ENCODE data around the gene PLB1. TPM values are rescaled to one million over a fixed set of nuclear protein-coding genes. Genes with fewer than 3 reads are reported as not detected.

PLB1 gene
- polyA plus RNA-seq, 1 donor, result 2.0 TPM

DNA sequence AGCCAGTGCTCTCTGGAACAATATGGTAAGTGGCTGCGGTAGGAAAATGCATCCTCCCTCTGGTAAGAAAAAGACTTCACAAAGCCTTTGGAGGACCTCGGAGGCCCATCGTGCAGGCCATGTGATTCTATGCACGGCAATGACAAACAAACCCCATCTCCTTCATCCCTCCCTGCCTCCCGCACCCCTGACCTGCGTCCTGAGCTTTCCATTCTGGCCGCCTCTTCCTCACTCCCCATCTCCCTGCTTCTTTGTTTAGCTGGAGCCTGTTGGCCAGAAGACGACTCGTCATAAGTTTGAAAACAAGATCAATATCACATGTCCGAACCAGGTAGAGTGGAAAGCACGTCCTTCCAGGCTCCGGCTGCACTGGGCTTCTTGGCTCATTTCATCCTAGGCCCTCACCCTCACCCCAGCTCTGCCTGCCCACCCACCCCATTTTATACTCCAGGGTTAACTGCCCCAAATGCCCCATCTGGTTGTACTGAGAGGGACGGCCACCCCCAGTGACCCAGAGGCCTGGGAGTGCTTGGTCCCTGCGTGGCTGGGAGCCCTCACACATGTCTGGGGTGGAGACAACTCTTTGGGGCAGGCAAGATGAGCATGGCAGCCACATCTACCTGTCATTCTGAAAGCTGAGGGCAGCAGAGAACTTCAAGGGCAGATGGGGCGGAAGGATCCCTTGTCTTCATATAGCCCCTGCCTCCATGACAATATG is 94.0 kb downstream of the PLB1 start:
- DNase-seq (ENCODE audit: low read depth), result no peak

DNA sequence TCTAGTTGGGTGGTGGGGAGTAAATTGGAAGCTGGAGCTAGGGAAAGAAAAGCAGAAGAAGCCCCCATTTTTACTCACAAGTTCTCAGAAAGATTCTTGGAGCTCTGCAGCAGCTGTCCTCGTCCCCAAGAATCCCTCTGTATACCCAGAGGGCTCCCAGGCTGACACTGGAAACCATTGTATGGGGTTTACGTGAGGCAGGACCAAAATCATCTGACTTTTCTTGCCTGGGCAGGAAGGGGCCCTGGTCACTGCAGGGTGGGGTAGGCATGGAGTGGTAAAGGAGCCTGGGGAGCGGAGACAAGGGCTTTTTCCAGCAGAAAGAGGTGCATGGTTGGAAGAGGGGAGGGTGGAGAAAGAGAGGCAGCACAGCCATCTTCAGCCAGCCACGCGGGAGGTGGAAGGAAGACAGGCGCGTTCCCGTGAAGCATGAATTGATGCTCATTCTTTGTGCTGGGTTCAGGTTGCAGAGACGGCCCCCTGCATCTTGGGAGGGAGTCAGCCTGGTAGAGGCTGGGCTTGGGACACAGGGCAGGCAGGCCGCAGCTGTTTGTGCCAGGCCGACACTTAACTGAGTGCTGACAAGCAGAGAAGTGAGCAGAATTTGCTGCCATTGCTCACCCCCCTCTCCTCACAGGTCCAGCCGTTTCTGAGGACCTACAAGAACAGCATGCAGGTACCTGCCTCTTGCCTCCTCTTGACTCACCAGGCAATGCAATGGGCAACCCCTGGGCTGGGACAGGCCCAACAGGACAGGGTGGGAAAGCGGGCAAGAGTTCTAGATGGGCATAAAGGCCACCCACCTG is 94.8 kb downstream of the PLB1 start:
- no peak for DNase-seq (ENCODE audit: low read depth)

GRCh38 chr2:28591711-28592335 is 96.0 kb downstream of the PLB1 start:
- no peak for DNase-seq (ENCODE audit: low read depth)

GRCh38 chr2:28592481-28592880 is 96.6 kb downstream of the PLB1 start:
- no peak for DNase-seq (ENCODE audit: low read depth)

- no peak for DNase-seq (ENCODE audit: low read depth)
These were observed 97.4 kb downstream of the PLB1 start for GRCh38 chr2:28593160-28593755.

DNA sequence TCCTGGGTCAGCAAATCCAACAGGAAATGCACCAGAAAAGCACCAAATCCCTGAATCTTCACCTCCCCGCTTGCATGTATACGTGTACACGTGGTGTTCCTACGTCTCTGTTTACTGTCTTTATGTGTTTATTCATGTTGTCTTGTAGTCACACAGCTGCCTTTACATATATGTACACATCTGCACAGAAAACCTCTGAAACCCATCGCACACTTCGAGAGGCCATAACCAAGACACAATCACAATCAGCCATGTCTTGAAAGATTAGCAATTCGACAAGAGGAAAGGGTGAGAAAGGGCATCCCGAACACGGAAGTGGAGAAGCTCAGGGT is 98.1 kb downstream of the PLB1 start:
- DNase-seq (ENCODE audit: low read depth), result no peak

DNA sequence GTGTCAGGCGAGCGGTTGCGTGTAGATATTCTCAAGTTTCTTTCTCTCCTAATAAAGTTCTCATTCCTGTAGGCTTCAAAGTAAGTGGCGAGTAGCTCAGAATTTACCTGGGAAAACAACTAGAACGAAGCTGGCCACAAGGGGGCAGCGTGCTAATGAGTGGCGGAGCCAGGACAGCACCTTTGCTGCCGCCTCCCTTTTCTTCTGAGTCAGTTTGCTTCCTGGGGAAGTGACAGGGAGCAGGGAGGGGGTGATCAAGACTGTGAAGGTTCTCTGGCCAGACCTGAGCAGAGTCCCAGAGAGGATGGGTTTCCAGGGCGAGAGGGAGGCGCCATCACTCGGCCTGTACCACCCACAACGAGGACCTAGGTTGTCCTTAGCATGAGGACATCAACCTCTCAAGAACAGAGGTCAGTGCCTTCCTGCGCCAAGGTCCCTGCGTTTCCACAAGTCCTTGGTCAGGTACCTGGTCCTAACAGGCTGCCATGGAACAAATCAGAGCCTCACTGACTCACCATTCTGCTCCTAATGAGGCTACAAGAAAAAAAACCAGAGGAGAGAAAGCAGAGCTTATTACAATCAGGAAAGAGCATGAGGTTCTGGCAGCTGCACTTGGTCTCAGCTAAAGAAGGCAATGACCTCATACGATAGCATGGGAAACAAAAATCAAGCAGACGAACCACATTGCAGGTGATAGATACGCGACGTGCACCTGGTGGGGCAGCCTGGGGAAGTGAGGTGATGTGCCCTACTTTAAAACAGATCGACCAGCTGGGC is 98.7 kb downstream of the PLB1 start:
- DNase-seq (ENCODE audit: low read depth), result peak; percentile 49

DNA sequence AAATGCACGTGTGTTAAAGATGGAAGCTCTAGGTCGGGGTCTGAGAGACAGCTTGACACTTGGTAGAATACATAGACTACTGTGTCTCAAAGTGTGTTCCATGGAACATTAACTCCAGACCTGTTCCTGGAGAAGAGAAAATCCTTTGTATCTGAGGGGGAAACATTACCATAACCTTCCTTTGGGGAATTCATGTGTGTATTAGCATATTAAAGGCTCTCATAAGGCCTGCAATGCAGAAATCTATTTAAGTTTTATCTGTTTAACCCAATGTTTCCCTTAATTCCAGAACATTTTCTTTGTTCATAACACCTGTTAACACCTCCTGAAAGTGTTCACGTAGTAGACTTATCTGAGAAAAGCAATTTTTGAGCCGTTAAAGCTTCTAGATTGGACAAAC is 99.5 kb downstream of the PLB1 start:
- DNase-seq (ENCODE audit: low read depth), result no peak

- DNase-seq (ENCODE audit: low read depth), result no peak
These were observed 102.6 kb downstream of the PLB1 start for GRCh38 chr2:28598484-28598883.

DNA sequence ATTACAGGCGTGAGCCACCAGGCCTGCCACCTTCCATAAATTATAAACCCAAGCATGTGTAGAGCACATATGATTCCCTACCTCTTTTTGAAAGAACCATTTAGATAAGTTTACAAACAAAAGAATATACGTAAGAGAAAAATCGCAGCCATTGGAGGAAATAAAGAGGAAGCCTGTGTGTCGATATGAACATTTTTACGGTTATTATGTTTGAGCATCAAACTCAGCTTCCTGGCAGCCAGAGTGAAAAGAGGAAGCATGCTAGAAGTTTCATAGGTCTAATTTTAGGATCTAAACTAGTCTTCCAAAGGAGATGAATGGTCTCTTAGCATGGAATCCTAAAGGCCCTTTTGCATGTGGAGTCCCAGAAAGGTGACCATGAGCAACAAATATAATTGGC is 104.3 kb downstream of the PLB1 start:
- no peak for DNase-seq (ENCODE audit: low read depth)

DNA sequence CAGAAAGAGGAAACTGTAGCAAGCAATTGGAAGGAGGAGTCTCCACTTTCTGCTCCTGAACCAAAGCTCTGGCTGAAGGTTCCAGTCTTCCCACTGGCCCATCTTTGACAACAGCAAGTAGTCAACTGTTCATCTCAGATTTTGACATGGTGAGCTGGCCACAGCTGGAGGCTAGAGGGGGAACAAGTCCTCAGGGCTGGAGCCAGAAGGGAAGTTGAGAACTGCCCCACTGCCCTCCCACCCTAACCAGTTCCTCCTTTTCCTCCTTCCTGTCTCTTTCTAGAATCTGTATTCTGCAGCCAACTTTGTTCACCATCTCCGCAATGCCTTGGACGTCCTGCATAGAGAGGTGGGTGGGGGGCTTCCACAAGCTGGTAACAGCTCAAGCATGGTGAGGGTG is 105.8 kb downstream of the PLB1 start:
- DNase-seq (ENCODE audit: low read depth), result no peak

GRCh38 chr2:28602136-28602660 is 106.3 kb downstream of the PLB1 start:
- no peak for DNase-seq (ENCODE audit: low read depth)

- DNase-seq (ENCODE audit: low read depth), result no peak
These were observed 107.1 kb downstream of the PLB1 start for GRCh38 chr2:28602751-28603639.

DNA sequence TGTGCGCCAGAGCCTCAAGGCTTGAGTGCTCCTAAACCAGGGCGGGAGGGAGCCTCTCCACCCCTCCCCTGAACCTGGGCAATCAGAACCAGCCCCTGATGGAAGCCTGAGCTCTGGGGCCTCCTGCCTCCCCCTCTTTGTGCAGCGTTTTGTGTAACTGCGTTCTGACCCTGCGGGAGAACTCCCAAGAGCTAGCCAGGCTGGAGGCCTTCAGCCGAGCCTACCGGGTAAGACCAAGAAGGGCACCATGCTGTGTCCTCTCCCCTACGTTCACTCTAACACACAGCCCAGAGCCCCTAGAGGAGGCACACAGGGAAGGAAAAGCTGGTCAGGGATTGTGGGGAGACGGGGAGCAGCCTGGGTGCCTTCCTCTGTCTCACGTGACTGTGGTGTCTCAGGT is 108.0 kb downstream of the PLB1 start:
- DNase-seq (ENCODE audit: low read depth), result no peak

DNA sequence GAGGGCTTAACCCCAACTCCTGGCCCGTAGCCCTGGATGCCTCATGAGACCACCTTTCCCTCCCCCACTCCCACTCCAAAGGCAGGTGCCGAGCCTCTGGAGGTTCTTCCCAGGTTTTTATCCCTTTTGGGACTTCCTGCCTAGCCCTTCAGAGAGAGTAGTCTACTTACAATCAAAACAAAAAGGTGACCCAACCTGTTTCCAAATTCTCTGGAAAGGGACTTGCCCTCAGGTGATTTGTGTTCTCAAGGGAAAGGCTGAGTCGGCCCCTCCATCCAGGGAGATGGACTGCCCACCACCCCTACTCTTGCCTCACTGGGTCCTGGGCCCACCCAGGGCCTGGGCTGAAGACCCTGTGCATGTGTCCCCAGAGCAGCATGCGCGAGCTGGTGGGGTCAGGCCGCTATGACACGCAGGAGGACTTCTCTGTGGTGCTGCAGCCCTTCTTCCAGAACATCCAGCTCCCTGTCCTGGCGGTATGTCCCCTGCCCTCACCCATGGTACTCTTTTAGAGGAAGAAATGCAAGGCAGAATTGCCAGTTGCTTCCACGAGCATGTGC is 108.5 kb downstream of the PLB1 start:
- no peak for DNase-seq (ENCODE audit: low read depth)

DNA sequence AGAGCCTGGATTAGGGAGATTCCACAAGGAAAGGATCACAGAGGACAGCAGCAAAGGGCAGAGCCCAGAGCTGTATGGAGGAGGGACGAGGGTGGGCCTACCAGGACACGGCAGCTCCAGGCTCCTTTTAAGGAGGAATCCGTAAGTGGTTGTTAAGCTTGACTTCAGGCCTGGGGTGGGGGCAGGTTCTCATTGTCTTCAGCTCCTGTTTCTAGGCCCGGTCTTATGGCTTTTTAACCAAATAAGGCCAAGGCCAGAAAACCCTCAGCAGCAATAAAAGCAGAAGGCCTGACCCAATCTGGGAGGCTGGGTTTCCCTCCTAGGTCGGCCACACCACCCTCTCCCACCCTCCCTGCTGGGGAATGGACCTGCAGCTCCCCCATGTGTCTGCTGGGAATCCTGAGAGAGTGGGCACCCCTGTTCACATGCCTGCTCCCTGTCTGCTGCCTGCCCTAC is 111.2 kb downstream of the PLB1 start:
- DNase-seq (ENCODE audit: low read depth), result no peak

- no peak for DNase-seq (ENCODE audit: low read depth)
These were observed 112.1 kb downstream of the PLB1 start for GRCh38 chr2:28607730-28608499.

- DNase-seq (ENCODE audit: low read depth), result no peak
These were observed 112.9 kb downstream of the PLB1 start for GRCh38 chr2:28608500-28609424.

Measured in forelimb muscle (tissue), 1 donor.